Liver (tissue), 3 donors: ENCODE data around the gene JAKMIP2.

ENCODE experiments used
- CTCF ChIP-seq: fragments of 150-350 bp; IDR thresholded peaks from 2 replicates; pipeline ENCODE4 v1.5.1; 2017; ENCODE audit warnings: improper control_type of control experiment, low read depth, low read length; ENCODE audit not compliant: missing input control
- FOXA1 ChIP-seq: IDR thresholded peaks from 2 replicates; pipeline ENCODE4 v1.6.1; 2016; ENCODE audit warnings: antibody characterized with exemption
- GABPA ChIP-seq, 2 donors: IDR thresholded peaks in 1 of 2; conservative IDR thresholded peaks in 1 of 2; 2 replicates each; pipeline ENCODE4 v1.6.1; 2016; ENCODE audit warnings: antibody characterized with exemption in 2 of 2, mild to moderate bottlenecking in 1 of 2, moderate library complexity in 1 of 2
- JUND ChIP-seq, 2 donors: IDR thresholded peaks; 2 replicates each; pipeline ENCODE4 v1.6.1; 2016; ENCODE audit warnings: antibody characterized with exemption in 2 of 2
- NR2F2 ChIP-seq: IDR thresholded peaks from 2 replicates; pipeline ENCODE4 v1.6.1; 2016; ENCODE audit warnings: antibody characterized with exemption
- RAD21 ChIP-seq, 2 donors: IDR thresholded peaks; 2 replicates each; pipeline ENCODE4 v1.6.1; 2016; ENCODE audit warnings: antibody characterized with exemption in 2 of 2, mild to moderate bottlenecking in 2 of 2
- SP1 ChIP-seq: IDR thresholded peaks from 2 replicates; pipeline ENCODE4 v1.6.1; 2018; ENCODE audit warnings: antibody characterized with exemption, mild to moderate bottlenecking
- TAF1 ChIP-seq: conservative IDR thresholded peaks from 2 replicates; pipeline ENCODE4 v1.6.1; 2016; ENCODE audit warnings: antibody characterized with exemption, mild to moderate bottlenecking
- YY1 ChIP-seq: IDR thresholded peaks from 2 replicates; pipeline ENCODE4 v1.6.1; 2016; ENCODE audit warnings: antibody characterized with exemption, mild to moderate bottlenecking
- donor health status: healthy.
- donor health status: healthy.

- TF ChIP-seq TAF1 (no peak), CTCF (no peak), GABPA (IDR thresholded peaks at IDR 0.05 in 1 of 2, conservative IDR thresholded peaks at IDR 0.05 in 1 of 2) (no peak), RAD21 (IDR thresholded peaks at IDR 0.05) (no peak), FOXA1 (no peak), JUND (IDR thresholded peaks at IDR 0.05) (no peak), SP1 (no peak), YY1 (no peak), NR2F2 (no peak)
Measured at GRCh38 chr5:147552897-147553296, 229.6 kb downstream of the JAKMIP2 start.
